Measurements from ENCODE around the gene RAB40C. TPM values are rescaled to one million over a fixed set of nuclear protein-coding genes. Genes with fewer than 3 reads are reported as not detected.

Gene RAB40C
- polyA plus RNA-seq, 1 donor (not counting 4 experiments of a cell fraction or from before 2014, with no cell fraction given): 4.0 TPM

- H3K4me2 ChIP-seq (ENCODE audit: control insufficient read depth, extremely low read depth, insufficient read depth, low read depth, low read length): peak within 1 kb of the TSS; percentile 80
- TF ChIP-seq CTCF (optimal IDR thresholded peaks at IDR 0.05 in 1 of 3, IDR thresholded peaks at IDR 0.05 in 1 of 3, conservative IDR thresholded peaks at IDR 0.05 in 1 of 3; ENCODE audit: extremely low read depth in 1 of 3, insufficient read depth in 2 of 3, low read length in 3 of 3): no peak
- TF ChIP-seq EZH2 (IDR thresholded peaks at IDR 0.05; ENCODE audit: low read length): no peak
- no peak for DNase-seq (ENCODE audit: low read depth, low spot score)
- H2AFZ ChIP-seq (ENCODE audit: control insufficient read depth, low read length): peak within 1 kb of the TSS; percentile 75
- no peak for FAIRE-seq
- no peaks in the 10 kb centered on the region for H3K36me3 ChIP-seq (ENCODE audit: control insufficient read depth in 2 of 2, extremely low read depth in 1 of 2, insufficient read depth in 2 of 2, low read length in 2 of 2)
- peaks cover 8% of the 10 kb centered on the region for H3K4me1 ChIP-seq (ENCODE audit: control insufficient read depth, extremely low read depth, insufficient read depth, low read length)
- peak within 1 kb of the TSS; percentile 53 to 69 (median 65) for H3K4me3 ChIP-seq (ENCODE audit: control insufficient read depth in 2 of 3, extremely low read depth in 1 of 3, insufficient read depth in 2 of 3, low read depth in 1 of 3, low read length in 3 of 3)
- dilution Hi-C loops (cut with MboI; ENCODE audit: extremely low pct_ligation_motif_present, low sequenced_read_pairs): no loop called here
- H3K9me1 ChIP-seq (ENCODE audit: control insufficient read depth, extremely low read depth, insufficient read depth, low read length): peaks cover 2% of the 10 kb centered on the region
- no peak within 1 kb of the TSS for H3K27ac ChIP-seq (ENCODE audit: control insufficient read depth, insufficient read depth, low read length)
- peak within 1 kb of the TSS; percentile 67 for H3K9ac ChIP-seq (ENCODE audit: control insufficient read depth, extremely low read depth, insufficient read depth, low read length)
- no peaks in the 10 kb centered on the region for H3K9me3 ChIP-seq (ENCODE audit: control insufficient read depth, low read depth, low read length)
- H3K27me3 ChIP-seq (ENCODE audit: control insufficient read depth, extremely low read depth, insufficient read depth, low read length): no peaks in the 10 kb centered on the region
- no peaks in the 10 kb centered on the region for H4K20me1 ChIP-seq (ENCODE audit: control insufficient read depth, extremely low read depth, insufficient read depth, low read length)
- no peaks in the 10 kb centered on the region for H3K79me2 ChIP-seq (ENCODE audit: control insufficient read depth, insufficient read depth, low read length)
Measured at GRCh38 chr16:641326-642188, 51.7 kb downstream of the RAB40C start, which contains the start of gene MCRIP2. MCRIP2 (plus strand) TSS chr16:641828; CDS start chr16:641992, 164 bp downstream.

- Histone ChIP-seq H3K4me3 (ENCODE audit: control insufficient read depth in 2 of 3, extremely low read depth in 1 of 3, insufficient read depth in 2 of 3, low read depth in 1 of 3, low read length in 3 of 3) (peak overlapping the region; percentile 53 to 69 (median 65)), H3K9me3 (ENCODE audit: control insufficient read depth, low read depth, low read length) (no peaks in the 10 kb centered on the region), H3K36me3 (ENCODE audit: control insufficient read depth in 2 of 2, extremely low read depth in 1 of 2, insufficient read depth in 2 of 2, low read length in 2 of 2) (no peaks in the 10 kb centered on the region), H2AFZ (ENCODE audit: control insufficient read depth, low read length) (peak overlapping the region; percentile 40), H3K9ac (ENCODE audit: control insufficient read depth, extremely low read depth, insufficient read depth, low read length) (peak overlapping the region; percentile 67), H3K4me2 (ENCODE audit: control insufficient read depth, extremely low read depth, insufficient read depth, low read depth, low read length) (peak overlapping the region; percentile 80), H3K27ac (ENCODE audit: control insufficient read depth, insufficient read depth, low read length) (no peak overlapping the region), H3K27me3 (ENCODE audit: control insufficient read depth, extremely low read depth, insufficient read depth, low read length) (no peaks in the 10 kb centered on the region), H4K20me1 (ENCODE audit: control insufficient read depth, extremely low read depth, insufficient read depth, low read length) (no peaks in the 10 kb centered on the region), H3K9me1 (ENCODE audit: control insufficient read depth, extremely low read depth, insufficient read depth, low read length) (peaks cover 2% of the 10 kb centered on the region), H3K4me1 (ENCODE audit: control insufficient read depth, extremely low read depth, insufficient read depth, low read length) (peaks cover 8% of the 10 kb centered on the region), H3K79me2 (ENCODE audit: control insufficient read depth, insufficient read depth, low read length) (peaks cover 2% of the 10 kb centered on the region)
- dilution Hi-C loops (cut with MboI; ENCODE audit: extremely low pct_ligation_motif_present, low sequenced_read_pairs): no loop called here
- DNase-seq (ENCODE audit: low read depth, low spot score) (no peak), FAIRE-seq (no peak)
- TF ChIP-seq EZH2 (IDR thresholded peaks at IDR 0.05; ENCODE audit: low read length) (no peak), CTCF (optimal IDR thresholded peaks at IDR 0.05 in 1 of 3, IDR thresholded peaks at IDR 0.05 in 1 of 3, conservative IDR thresholded peaks at IDR 0.05 in 1 of 3; ENCODE audit: extremely low read depth in 1 of 3, insufficient read depth in 2 of 3, low read length in 3 of 3) (no peak)
Measured at GRCh38 chr16:642189-643049, 52.6 kb downstream of the RAB40C start.

Measured in keratinocyte (primary cell).